Measurements from ENCODE around the gene DHTKD1.
A peak's percentile ranks its signal among the peaks of the same experiment; 100 is the strongest.

The DHTKD1 gene, protein sequence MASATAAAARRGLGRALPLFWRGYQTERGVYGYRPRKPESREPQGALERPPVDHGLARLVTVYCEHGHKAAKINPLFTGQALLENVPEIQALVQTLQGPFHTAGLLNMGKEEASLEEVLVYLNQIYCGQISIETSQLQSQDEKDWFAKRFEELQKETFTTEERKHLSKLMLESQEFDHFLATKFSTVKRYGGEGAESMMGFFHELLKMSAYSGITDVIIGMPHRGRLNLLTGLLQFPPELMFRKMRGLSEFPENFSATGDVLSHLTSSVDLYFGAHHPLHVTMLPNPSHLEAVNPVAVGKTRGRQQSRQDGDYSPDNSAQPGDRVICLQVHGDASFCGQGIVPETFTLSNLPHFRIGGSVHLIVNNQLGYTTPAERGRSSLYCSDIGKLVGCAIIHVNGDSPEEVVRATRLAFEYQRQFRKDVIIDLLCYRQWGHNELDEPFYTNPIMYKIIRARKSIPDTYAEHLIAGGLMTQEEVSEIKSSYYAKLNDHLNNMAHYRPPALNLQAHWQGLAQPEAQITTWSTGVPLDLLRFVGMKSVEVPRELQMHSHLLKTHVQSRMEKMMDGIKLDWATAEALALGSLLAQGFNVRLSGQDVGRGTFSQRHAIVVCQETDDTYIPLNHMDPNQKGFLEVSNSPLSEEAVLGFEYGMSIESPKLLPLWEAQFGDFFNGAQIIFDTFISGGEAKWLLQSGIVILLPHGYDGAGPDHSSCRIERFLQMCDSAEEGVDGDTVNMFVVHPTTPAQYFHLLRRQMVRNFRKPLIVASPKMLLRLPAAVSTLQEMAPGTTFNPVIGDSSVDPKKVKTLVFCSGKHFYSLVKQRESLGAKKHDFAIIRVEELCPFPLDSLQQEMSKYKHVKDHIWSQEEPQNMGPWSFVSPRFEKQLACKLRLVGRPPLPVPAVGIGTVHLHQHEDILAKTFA

DNA sequence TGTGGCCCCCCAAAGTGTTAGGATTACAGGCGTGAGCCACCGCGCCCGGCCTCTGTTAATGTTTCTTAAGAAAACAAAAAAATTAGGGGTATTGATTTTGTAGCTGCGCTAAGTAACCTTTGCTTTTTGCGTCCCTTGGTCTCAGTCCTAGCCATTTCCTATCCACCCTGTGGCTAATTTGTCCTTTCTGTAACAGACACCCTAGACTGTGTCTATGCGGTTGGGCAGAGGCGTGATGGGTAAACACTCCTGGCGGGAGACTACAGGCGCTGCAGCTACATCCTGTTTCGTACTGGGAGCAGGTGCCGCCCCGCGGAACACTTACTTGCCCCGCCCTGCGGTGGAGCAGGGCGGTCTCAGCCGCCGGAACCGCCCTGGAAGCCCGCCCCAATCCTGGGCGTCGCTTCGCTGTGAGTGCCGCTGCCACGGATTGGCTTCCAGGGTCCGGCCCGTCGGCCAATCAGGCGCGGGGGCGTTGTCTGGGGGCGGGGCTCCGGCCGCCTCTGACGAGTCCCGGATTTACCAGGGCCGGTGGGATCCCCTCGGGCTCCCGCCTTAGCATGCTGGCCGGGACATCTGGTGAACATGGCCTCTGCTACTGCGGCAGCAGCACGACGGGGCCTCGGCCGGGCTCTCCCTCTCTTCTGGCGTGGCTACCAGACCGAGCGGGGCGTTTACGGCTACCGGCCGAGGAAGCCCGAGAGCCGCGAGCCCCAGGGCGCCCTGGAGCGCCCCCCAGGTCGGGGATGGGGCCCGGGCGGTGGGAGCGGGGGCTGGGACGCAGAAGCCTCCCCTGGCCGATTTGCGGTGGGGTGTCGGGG lies at the start of gene DHTKD1:
TSS of gene DHTKD1 (plus strand) at position 506 of the 821 bp plus-strand sequence. CDS start at position 586, 80 bp downstream.
- DNase-seq (ENCODE audit: low spot score) = peak; percentile 98

DNA sequence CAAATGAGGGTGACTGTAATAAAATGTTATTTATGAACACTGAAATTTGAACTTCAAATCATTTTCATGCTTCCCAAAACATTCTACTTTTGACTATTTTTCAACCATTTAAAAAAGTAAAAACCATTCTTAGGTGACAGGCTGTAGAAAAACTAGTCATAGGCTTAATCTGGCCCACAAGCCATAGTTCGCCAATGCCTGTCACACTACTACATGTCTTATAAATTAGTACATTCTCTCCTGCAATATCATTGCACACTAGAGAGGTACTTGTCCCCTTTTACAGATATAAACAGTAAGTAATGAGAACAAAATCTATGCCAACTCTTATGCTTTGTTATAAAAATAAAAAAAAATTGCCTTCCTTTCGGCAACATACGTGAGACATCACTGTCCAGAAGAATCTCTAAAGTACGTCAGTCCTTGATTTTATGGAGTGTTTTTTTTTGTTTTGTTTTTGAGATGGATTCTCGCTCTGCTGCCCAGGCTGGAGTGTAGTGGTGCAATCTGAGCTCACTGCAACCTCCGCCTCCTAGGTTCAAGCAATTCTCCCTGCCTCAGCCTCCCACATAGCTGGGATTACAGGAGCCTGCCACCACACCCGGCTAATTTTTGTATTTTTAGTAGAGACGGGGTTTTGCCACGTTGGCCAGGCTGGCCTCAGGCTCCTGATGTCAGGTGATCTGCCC lies 49.3 kb upstream of the DHTKD1 start:
- DNase-seq (ENCODE audit: low spot score) = no peak

DNA sequence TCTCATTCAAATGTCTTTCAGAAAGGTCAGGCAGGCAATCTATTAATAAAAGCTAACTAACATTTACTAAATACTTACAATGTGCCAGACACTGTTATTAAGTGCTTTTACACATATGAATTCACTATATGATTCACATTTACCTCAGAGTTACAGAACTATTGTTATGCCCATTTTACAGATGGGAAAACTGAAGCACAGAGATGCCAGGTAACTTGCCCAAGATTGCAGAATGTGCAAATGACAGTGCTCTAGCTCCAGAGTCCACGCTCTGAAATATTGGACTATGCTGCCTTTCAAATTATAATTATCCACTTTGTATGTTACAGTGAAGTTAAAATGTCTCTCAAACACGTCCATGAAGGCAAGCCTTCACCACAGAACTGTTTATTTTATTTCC lies 48.2 kb upstream of the DHTKD1 start:
- DNase-seq (ENCODE audit: low spot score) = no peak

DNA sequence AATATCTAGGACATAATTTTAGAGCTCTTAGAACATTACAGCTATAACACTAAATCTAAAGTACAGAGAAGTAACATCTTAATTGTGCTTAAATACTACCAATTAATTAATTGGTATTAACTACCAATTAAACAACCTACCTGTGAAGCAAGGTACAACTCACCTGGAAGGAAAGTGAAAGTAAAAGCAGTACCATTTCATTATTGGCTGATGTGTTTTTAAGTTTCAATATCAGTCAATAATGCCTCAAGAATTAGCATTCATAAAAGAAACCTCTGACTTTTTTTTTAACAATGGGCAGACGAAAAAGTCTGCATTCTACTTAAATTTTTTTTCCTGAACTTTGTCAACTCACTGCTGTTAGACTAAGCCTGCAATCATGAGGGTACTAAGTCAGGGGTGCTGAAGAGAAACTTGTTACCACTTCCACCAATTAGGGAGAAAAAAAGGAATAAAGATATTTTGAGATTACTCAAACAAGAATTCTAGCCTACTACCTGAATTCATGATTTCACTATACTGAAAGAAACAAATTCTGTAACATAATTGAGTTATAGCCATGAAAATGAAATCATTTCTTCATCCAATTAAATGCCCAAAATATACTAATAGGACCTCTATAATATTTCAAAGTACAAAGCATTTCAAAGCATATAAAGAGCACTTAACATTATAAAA lies 46.0 kb upstream of the DHTKD1 start:
- no peak for DNase-seq (ENCODE audit: low spot score)

DNA sequence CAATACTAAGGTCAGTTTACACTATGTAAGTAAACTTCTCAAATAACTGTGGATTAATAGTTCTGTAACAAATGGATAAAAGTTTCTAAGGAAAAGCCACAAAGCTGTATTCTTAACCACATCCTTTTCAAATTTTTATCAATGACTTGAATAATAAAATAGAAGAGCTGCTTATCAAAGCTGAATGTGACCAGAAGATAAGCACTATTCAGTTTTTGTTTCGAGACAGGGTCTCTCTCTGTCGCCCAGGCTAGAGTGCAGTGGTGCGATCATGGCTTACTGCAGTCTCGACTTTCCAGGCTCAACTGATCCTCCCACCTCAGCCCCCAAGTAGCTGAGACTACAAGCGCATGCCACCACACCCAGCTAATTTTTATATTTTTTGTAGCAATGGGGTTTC lies 43.2 kb upstream of the DHTKD1 start:
- DNase-seq (ENCODE audit: low spot score) = no peak

DNA sequence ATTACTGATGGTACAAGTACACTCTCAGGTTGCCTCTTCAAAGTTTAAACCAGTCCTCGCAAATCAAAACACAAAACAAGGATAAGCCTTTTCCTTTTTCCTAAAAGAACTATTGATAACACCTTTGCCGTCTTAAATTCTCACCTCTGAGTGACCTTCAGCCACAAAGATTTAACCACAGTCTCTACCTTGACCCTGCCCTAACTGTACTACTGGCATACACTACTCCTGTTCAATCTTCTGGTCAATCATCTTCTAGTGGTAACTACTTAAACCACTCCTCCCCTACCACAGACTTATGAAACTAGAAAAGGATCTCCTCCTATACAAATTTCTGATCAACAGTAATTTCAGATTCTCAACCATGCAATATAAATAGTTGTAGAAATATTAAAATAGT lies 41.2 kb upstream of the DHTKD1 start:
- no peak for DNase-seq (ENCODE audit: low spot score)

DNA sequence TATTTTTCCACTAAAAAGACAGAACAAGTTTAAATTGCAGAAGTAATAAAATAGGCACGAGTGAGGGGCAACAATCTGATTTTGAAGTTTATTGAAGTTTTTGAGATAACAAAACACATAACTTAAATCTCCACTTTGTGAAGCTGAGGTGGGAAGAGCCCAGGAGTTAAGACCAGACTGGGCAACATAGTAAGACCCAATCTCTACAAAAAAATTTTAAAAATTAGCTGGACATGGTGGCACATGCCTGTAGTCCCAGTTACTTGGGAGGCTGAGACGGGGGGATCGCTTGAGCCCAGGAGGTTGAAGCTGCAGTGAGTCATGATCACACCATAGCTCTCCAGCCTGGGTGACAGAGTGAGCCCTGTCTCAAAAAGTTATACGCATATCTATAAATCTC lies 37.4 kb upstream of the DHTKD1 start:
- no peak for DNase-seq (ENCODE audit: low spot score)

DNA sequence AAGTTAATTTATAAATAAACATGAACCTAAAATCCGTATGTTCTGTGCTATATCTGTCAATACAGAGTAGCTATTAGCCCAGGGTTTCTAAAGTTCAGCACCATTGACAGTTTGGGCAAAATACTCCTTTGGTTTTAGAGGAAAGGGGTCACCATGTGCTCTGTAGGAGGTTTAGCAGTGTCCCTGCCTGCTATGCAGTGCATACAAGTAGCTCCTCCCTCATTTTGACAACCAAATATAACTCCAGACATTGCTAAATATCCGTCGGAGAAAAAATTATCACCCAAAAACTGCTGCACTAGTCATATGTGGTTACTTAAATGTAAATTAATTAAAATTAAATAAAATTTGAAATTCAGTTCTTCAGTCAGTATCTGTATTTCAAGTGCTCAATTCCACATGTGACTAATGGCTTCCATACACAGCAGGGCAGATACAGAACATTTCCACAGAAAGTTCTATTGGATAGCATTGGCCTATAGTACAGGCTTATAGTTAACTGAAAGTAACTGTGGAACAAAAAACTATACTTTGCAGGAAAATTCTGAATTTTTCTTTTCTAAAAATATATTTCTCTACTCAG lies 32.6 kb upstream of the DHTKD1 start:
- no peak for DNase-seq (ENCODE audit: low spot score)

DNA sequence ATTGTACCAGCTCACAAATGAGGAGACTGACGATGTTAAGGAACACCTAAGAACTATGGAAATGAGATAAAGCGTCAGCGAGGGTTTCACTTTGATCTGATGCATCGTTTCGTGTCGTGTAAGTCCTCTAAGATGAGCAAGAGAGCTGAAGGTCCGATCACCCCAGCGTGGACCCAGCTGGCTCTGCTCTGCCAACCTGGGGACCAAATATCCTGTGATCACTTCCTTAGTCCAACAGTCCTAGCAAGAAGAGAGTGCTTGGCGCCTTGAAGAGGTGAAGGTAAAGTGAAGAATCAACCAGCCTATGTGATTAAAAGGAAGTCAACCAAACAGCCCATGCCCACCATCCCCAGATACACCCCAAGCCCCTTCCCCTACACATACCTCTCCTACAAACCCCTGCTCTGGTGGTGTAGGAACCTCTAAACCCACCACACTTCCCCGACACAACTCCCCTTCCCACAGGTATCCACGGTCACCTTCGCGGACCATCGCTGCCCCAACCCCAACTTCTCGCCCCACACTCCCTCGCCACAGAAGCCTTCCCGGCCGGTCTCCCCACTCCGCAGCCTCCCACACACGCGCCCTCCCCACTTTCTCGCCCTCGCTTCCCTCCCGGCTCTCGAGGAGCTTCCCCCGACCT lies 26.9 kb upstream of the DHTKD1 start:
- peak; percentile 51 for DNase-seq (ENCODE audit: low spot score)

DNA sequence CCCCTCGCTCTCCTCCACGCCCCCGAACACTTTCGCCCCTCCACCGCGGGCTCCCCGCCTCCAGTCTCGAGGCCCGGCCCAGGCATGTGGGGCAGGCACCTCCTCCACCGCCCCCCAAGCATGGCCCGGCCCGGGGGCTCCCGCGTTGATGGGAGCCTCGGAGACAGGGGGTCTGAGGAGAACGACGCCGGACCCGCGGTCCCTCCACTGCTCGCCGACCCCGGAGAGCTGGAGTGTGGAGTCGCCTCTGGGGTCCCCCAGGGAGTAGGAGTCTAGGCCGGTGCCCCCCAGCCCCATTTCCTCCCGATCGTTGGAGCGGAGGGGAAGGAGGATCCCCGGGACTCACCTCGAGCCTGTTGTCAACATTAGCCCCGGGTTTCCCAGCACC lies 26.4 kb upstream of the DHTKD1 start:
- no peak for DNase-seq (ENCODE audit: low spot score)

DNA sequence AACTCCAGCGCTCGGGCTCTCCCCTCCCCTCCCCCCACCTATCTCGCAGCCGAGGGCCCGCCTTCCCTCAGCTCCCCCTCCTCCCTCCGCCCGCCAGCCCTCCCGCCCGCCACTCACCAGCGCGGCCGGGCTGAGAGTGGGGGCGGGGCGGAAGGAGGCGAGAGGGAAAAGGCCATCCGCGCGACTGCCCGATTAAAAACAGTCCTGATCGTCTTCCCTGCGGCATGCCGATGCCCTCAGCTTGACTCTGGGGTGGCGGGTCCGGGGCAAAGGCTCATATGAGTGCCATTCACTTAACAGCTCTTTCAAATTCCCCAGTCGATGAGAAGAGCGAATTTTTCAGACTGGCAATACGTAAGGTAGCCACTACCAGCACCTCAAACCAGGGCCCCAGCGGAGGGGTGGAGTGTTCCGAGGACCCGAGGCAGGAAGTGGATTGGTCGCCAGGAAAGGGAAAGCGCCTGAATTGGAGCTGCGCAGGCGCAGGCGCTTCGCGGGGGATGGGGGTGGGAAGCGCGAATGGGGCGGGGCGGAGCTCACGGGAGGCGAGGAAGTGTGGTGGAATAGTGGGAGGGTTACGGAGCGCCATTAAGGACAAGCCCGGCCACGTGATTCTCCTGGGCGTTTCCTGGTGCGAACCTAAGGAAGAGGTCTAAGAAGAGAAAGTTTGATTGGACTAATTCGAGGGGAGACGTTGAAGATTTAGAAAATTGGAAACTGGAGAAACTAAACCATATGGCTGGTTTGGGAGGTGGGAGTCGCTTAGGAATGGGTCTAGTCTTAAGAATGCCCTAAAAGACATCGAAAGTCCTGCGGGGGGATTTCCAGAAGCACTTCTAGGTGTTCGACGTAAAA lies 25.7 kb upstream of the DHTKD1 start, which contains the start of gene UPF2:
TSS of gene UPF2 (minus strand) at position 13 of the 855 bp plus-strand sequence. CDS start 7,386 bp downstream, outside the sequence.
- peak; percentile 97 for DNase-seq (ENCODE audit: low spot score)

DNA sequence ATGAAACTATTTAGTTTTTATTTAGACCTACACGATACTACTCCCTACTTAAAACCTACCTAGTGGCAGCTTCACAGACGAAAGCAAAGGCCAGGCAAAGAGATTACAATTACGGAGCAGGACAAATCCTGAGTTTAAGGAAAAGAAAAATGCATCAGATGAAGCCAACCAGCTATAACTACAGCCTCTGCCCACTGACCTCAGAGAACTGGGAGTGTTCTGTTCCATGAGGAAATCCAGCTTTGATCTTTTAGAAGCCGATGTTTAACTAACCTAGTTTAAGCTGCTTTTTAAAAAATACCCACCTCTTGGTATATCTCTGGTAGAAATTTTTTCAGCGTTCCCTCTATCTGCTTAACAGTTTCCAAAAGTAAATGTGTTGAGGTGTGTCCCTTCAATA lies 23.2 kb upstream of the DHTKD1 start:
- no peak for DNase-seq (ENCODE audit: low spot score)

DNA sequence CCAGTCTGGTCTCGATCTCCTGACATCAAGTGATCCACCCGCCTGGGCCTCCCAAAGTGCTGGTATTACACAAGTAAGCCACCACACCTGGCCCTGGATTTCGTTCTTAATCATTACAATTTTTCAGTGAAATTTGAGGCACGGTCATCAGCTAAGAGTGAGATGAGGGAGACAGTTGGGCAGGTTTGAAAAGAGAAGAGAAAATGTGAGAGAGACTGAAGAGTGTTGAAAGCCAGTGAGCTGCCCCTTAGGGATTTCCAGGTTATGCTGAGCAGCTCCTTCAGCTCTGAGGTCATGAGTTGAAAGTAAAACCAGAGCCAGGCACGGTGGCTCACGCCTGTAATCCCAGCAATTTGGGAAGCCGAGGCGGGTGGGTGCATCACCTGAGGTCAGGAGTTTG lies 20.2 kb upstream of the DHTKD1 start:
- no peak for DNase-seq (ENCODE audit: low spot score)

DNA sequence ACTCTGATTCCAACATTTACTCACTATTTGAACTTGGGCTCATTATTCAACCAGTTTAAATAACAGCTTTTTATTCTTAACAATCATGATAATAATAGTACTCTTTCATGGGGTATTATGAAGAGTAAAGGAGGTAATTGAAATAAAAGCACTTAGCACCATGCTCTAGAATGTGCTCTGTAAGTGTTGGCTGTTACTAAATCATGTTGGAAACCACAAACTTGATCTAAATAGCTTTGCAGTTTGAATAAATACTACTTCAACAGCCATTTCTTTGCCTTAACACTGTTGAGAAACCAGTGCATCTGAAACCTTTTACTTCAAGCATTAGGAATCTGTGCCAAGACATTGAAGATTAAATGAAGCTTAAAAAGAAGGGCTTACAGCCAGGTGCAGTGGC lies 18.2 kb upstream of the DHTKD1 start:
- no peak for DNase-seq (ENCODE audit: low spot score)

DNA sequence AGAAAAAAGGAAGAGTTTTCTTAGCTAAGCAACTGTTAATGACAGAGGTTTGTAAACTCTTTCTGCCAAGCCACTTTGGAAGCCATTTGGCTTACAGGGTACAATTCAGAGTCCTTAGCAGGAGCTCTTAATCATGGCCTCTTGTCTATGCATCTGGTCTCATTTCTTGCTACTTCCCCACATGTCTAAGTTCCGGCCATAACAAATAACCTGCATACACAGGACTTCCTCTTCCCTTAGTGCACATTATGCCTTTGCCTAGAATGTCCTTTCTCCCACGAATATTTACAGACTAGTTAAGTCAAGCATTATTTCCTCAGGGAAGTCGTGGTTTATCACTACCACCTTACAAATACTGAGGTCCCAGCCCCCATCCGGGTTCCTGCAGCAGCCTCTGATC lies 17.5 kb upstream of the DHTKD1 start:
- no peak for DNase-seq (ENCODE audit: low spot score)

DNA sequence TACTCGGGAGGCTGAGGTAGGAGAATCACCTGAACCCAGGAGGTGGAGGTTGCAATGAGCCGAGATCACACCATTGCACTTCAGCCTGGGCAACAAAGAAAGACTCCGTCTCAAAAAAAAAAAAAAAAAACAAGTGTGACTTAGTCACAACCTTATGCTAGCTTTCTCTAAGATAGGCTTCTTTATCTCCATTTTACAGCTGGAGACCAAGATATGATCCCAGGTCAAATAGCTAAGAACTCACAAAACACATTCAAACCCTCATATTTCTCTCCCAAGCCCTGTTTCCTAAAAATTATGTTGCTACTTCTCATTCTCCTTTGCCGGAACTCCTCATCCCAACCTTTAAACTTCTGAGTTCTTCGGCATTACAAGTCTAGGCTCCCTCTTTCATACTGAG lies 13.0 kb upstream of the DHTKD1 start:
- no peak for DNase-seq (ENCODE audit: low spot score)

DNA sequence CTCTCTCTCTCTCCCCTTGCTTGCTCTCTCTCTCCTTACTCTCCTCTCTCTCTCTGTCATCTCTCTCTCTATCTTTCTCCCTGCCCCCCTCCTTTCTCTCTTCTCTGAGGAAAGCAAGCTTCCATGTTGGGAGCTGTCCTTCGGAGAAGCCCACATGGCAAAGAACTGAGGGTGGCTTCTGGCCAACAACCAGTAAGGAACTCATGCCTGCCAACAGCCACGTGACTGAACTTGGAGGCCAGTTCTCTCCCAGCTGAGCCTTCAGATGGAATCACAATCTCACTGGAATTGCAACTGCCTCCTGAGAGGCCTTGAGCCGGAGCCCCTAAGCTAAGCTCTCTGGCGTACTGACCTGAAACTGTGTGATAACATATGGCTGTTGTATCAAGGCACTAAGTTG lies 12.0 kb upstream of the DHTKD1 start:
- no peak for DNase-seq (ENCODE audit: low spot score)

DNA sequence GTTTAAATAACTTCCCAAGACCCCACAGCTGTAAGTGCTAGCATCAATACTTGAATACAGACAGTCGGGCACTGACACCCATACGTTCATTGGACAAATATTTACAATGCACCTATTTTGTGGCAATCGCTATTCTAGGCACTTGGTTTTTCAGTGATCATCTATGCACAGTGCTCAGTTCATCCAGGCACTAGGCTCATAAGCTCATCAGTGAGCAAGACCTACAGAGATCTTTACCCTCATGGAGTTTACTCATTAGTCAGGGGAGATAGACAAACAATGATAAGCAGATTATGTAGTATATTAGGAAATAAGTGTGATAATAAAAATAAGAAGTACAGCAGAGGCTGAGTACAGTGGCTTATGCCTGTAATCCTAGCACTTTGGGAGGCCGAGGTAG lies 7.6 kb upstream of the DHTKD1 start:
- DNase-seq (ENCODE audit: low spot score) = no peak
